Kidney epithelial cell (primary cell): ENCODE results near the gene CLCNKB. TPM values are rescaled to one million over a fixed set of nuclear protein-coding genes. Genes with fewer than 3 reads are reported as not detected.
"Not testable (repeated sequence)": the region's sequence is repeated elsewhere in the genome, so short reads cannot be mapped to it uniquely, and the experiment has no call there.

Source experiments
- DNase-seq: peaks from one replicate; pipeline ENCODE4 v3.0.0-alpha.2; 2010; ENCODE audit warnings: low read depth
- H3K27me3 ChIP-seq: 2 replicates; pipeline ENCODE4 v1.6.0; 2011; ENCODE audit warnings: low read length; ENCODE audit not compliant: control insufficient read depth, insufficient read depth
- H3K36me3 ChIP-seq: 2 replicates; pipeline ENCODE4 v1.5.1; 2011; ENCODE audit warnings: low read length; ENCODE audit not compliant: control insufficient read depth, insufficient read depth
- H3K4me3 ChIP-seq: 2 replicates; pipeline ENCODE4 v1.5.1; 2011; ENCODE audit warnings: low read depth, mild to moderate bottlenecking, control low read depth, low read length
- CTCF ChIP-seq: IDR thresholded peaks from 2 replicates; pipeline ENCODE4 v1.5.1; 2011; ENCODE audit warnings: mild to moderate bottlenecking, moderate library complexity, low read length, control low read depth, inconsistent platforms; ENCODE audit not compliant: insufficient read depth, poor library complexity, severe bottlenecking
- total RNA-seq: library from RNA; depleted of rRNA; stranded (reverse); fragments of >200 nt; gene quantifications from 2 replicates; pipeline ENCODE4 v1.2.3, GENCODE V29; 2015

The CLCNKB gene
- total RNA-seq, 1 donor from 2014 or later, result 0.50 TPM

DNA sequence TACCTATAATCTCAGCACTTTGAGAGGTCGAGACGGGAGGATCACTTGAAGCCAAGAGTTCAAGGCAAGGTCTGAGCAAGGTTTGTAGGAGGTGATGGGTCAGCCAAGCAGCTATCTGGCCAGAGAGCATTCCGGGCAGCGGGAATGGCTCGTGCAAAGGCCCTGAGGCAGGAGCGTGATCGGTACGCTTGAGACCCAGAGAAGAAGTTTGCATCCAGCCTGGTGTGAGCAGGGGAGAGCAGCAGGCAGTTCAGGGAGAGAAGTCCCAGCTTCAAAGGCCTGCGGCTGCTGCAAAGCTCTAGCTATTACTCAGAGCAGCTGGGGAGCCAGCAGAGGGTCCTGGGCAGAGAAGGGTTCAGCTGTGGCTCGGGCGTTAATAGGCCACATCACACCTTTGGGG is 44.7 kb upstream of the CLCNKB start:
- TF ChIP-seq CTCF, result no peak
- peaks cover 6% of the 10 kb centered on the region for H3K27me3 ChIP-seq
- no peak overlapping the region for H3K4me3 ChIP-seq
- no peaks in the 10 kb centered on the region for H3K36me3 ChIP-seq
- no peak for DNase-seq

GRCh38 chr1:16001274-16001673 is 42.3 kb upstream of the CLCNKB start:
- DNase-seq, result not testable (repeated sequence)

DNA sequence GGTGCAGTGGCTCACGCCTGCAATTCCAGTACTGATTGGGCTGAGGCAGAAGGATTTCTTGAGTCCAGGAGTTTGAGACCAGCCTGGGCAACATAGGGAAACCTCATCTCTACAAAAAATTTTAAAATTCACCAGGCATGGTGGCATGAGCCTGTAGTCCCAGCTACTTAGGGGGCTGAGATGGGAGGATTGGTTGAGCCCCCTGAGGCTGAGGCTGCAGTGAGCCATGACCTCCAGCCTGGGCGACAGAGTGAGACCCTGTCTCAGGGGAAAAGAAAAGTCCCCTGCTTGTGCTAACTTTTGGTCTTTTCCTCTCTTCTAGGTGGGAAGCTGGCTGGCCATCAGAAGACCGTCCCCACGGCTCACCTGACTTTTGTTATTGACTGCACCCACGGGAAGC is 38.0 kb upstream of the CLCNKB start:
- TF ChIP-seq CTCF, result no peak
- Histone ChIP-seq H3K36me3 (no peaks in the 10 kb centered on the region), H3K4me3 (no peak overlapping the region), H3K27me3 (peaks cover 3% of the 10 kb centered on the region)
- no peak for DNase-seq

More at GRCh38 chr1:16001274-16001673, 42.3 kb upstream of the CLCNKB start:
- not testable (repeated sequence) for H3K4me3 ChIP-seq, H3K27me3 ChIP-seq, H3K36me3 ChIP-seq

GRCh38 chr1:16006010-16006409 is 37.6 kb upstream of the CLCNKB start:
- Histone ChIP-seq H3K27me3 (peaks cover 3% of the 10 kb centered on the region), H3K4me3 (no peak overlapping the region), H3K36me3 (no peaks in the 10 kb centered on the region)
- DNase-seq, result no peak
- no peak for TF ChIP-seq CTCF

DNA sequence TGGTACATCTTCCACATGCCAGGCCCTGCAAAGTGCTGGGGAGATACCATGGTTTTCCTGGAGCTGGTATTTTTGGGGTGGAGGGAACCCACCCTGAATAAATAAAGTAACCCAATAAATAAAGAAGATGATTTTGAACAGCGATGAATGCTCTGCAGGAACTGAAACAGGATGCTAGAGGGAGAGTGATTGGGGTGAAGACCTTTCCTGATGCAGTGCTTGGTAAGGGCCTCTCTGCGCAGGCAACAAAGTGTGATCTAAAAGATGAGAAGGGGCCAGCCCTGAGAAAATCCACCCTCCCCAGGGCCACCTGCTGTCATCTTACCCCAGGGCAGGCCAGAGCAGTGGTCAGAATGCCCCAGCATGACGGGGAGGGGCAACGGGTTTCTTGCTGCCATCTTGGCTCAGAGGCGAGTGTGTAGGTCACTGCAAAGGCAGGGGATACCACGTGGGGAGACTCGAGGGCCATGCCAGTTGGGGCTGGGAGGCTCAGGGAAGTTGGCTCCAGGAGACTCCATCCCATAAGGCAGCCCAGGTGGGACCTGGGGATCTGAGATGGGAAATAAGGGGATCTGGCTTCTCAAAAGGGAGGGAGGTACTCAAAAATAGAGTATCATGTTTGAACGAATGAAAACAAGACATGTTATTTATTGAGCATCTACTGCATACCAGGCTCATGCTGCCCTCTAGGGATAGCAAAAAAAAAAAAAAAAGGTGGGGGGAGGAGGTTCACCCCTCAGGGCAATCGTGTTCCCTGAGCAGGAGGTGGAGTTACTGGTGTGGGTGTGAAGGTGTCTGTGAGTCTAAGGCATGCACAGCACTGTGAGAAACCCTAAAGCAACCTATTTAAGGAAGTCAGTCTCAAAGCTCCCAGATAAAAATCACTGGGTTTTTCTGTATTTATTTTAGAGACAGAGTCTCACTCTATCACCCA is 36.8 kb upstream of the CLCNKB start:
- no peak for TF ChIP-seq CTCF
- Histone ChIP-seq H3K27me3 (peaks cover 3% of the 10 kb centered on the region), H3K36me3 (no peaks in the 10 kb centered on the region), H3K4me3 (no peak overlapping the region)
- DNase-seq, result no peak

DNA sequence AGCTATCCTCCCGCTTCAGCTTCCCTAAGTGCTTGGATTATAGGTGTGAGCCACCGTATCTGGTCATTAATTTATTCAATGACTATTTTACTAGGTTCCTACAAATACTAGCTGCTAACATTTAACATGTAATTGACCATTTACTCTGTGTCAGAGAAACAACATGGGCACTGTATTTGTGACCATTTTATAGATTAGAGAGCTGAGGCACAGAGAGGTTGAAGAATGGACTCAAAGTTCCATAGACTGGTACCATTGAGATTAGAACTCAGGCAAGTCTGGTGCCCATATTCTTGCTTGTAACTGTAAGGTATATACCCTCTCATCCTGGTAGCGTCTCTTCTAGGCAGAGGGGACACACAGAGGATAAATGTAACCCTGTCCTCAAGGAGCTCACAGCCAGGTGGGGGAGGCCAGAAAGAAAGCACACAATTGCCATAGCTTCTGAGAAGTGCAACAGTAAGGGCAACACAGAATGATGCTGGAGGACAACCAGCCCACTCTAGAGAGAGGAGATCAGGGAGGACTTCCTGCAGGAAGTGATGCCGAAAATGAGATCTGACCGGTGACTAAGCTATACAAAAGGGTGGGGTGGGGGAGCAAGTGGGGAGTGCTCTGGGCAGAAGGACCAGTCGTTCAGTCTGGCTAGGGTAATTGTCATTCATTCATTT is 35.8 kb upstream of the CLCNKB start:
- Histone ChIP-seq H3K27me3 (peaks cover 3% of the 10 kb centered on the region), H3K4me3 (no peak overlapping the region), H3K36me3 (no peaks in the 10 kb centered on the region)
- no peak for TF ChIP-seq CTCF
- no peak for DNase-seq
